Pancreas (tissue), 10 donors: Measurements from ENCODE around the gene ENTPD6. TPM values are rescaled to one million over a fixed set of nuclear protein-coding genes. Genes with fewer than 3 reads are reported as not detected.
A peak's percentile ranks its signal among the peaks of the same experiment; 100 is the strongest.

Experiments
- ATAC-seq, 4 donors: fragments of 200-7000 bp; cut with Tn5 transposase; one replicate each; pipeline versions ENCODE4 v1.8.0 to v1.9.1; 2020; ENCODE audit warnings: mild to moderate bottlenecking in 4 of 4, moderate library complexity in 4 of 4
- DNase-seq, 6 donors: peaks; one replicate each; pipeline ENCODE4 v3.0.0-alpha.2; 2020
- FAIRE-seq: peaks from 2 replicates; lab custom pipeline; 2012; peaks lifted over from hg19 to GRCh38; lab: Jason Lieb, UNC
- H3K27ac ChIP-seq, 4 donors: fragments of 200-600 bp; sonication (generic); 1 replicate in 3 of 4; 2 replicates in 1 of 4; pipeline versions ENCODE4 v1.5.0 to v1.8.0; 2020
- H3K27me3 ChIP-seq, 4 donors: fragments of 200-600 bp; one replicate each; pipeline ENCODE4 v1.8.0; 2021
- H3K36me3 ChIP-seq, 3 donors: fragments of 200-600 bp; sonication (generic) in 1 of 3; one replicate each; pipeline versions ENCODE4 v1.5.0 to v1.8.0; 2020 to 2021
- H3K4me1 ChIP-seq, 3 donors: fragments of 200-600 bp; one replicate each; pipeline ENCODE4 v1.8.0; 2021
- H3K4me3 ChIP-seq, 4 donors: fragments of 200-600 bp; sonication (generic) in 2 of 4; one replicate each; pipeline versions ENCODE4 v1.5.0 to v1.8.0; 2020 to 2021
- H3K9me3 ChIP-seq, 4 donors: fragments of 200-600 bp; one replicate each; pipeline ENCODE4 v1.8.0; 2021
- CTCF ChIP-seq, 4 donors: fragments of 200-600 bp; sonication (generic) in 3 of 4; IDR thresholded peaks; one replicate each; pipeline versions ENCODE4 v1.5.0 to v1.8.0; 2021; ENCODE audit warnings: antibody characterized with exemption in 4 of 4
- WGBS, 2 donors: extraction: QIAGEN DNeasy Blood & Tissue Kit; methylation state at CpG; one replicate each; pipeline ENCODE4 v1.1.7; 2013; 5-methylcytosine and 5-hydroxymethylcytosine counted together
- intact Hi-C, 3 donors: fragments of 100-400 bp; cut with DNase I; formaldehyde crosslinking; loops; one replicate each; pipeline versions ENCODE4 v1.11.1 to v1.14.2; 2022
- polyA plus RNA-seq, 2 donors: library from polyadenylated mRNA; stranded (reverse); fragments of 200-250 nt; gene quantifications; one replicate each; pipeline ENCODE4 v1.2.3, GENCODE V29; 2013
- total RNA-seq, 6 donors: library from RNA; stranded (reverse); fragmentation: NEBNext Ultra II Directional in 4 of 6; extraction: Animal tissue kit (Norgen Biotek cat#: 25700) in 4 of 6; gene quantifications; one replicate each; pipeline versions ENCODE4 v1.2.1 to v1.2.4, GENCODE V29; 2021 to 2023
- donor health status: healthy with polysubstance abuse.
- donor health status: DM: no; HTN: no; CAD: no; lungs with moderate emphysema.
- donor health status: DM: no; HTN: no; CAD: no.
- donor health status: control.
- donor health status: control.
- donor health status: Bipolar disorder and iron deficiency.
- donor health status: DM: yes; HTN: yes; CAD: no.
- donor health status: DM: no; HTN: no; CAD: no.
- donor health status: DM: no; HTN: no; CAD: no.
- donor health status: DM: yes; HTN: yes; CAD: no.

Gene ENTPD6
- total and polyA plus RNA-seq, 8 donors: 31.4 to 99.3 (median 44.7) TPM

DNA sequence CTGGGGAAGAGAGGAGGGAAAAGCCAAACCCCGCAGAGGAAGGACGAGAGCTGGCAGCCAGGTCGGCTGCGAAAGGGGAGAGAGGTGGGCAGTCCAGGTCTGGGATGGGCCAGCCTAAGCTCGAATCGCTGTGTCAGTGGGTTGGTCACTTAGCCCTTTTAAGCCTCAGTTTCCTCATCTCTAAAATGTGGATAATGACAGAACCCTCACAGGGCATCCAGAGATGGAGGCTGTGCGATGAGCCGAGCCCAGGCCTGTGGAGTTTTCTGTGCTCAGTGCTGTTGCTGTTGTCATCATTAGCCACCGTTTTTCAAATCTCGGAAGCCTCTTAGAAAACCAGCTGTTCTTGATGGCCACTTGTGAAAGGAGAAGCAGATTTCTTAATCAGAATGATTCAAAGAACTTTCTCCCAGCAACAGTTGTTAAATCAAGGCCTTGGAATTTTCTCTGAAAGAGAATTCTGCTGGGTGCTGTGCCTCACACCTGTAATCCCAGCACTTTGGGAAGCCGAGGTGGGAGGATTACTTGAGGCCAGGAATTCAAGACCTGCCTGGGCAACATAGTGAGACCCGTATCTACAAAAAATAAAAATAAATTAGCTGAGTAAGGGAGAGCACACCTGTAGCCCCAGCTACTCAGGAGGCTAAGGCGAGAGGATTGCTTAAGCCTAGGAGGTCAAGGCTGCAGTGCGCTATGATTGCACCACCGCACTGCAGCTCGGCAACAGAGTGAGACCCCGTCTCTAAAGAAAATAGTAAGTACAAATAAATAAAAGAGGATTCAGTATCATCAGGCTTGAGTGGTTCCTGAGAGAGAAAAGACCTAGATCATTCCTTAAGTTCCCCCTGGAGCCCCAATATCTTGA, 46.3 kb upstream of the ENTPD6 start:
- no peaks in the 10 kb centered on the region for H3K27me3 ChIP-seq
- peak overlapping the region in 2 of 4 donors; percentile 12 to 33 for H3K4me3 ChIP-seq
- no peak for TF ChIP-seq CTCF (IDR thresholded peaks at IDR 0.05)
- no peak for FAIRE-seq
- no peak for DNase-seq
- 82 to 85% methylated on average over 17 of the region's 17 CpGs for WGBS, 2 donors
- H3K9me3 ChIP-seq: no peaks in the 10 kb centered on the region
- H3K4me1 ChIP-seq: no peaks in the 10 kb centered on the region
- ATAC-seq: no peak
- intact Hi-C loops: no loop called here
- no peak overlapping the region for H3K27ac ChIP-seq
- no peaks in the 10 kb centered on the region for H3K36me3 ChIP-seq

- ATAC-seq (no peak), DNase-seq (no peak), FAIRE-seq (no peak)
- no peak overlapping the region for H3K27ac ChIP-seq
- no peaks in the 10 kb centered on the region for H3K36me3 ChIP-seq
- H3K4me1 ChIP-seq: no peaks in the 10 kb centered on the region
- no peak overlapping the region for H3K4me3 ChIP-seq
- intact Hi-C loops: no loop called here
- no peaks in the 10 kb centered on the region for H3K27me3 ChIP-seq
- WGBS, 2 donors: 90 to 91% methylated on average over 6 of the region's 6 CpGs
- no peak for TF ChIP-seq CTCF (IDR thresholded peaks at IDR 0.05)
- H3K9me3 ChIP-seq: no peaks in the 10 kb centered on the region
Measured at GRCh38 chr20:25150016-25150415, 45.5 kb upstream of the ENTPD6 start.

- TF ChIP-seq CTCF (IDR thresholded peaks at IDR 0.05): no peak
- peaks cover 3 to 12% (median 5%) of the 10 kb centered on the region in 3 donors for H3K4me1 ChIP-seq
- no peaks in the 10 kb centered on the region for H3K36me3 ChIP-seq
- ATAC-seq: no peak
- DNase-seq: no peak
- H3K27ac ChIP-seq: no peak overlapping the region
- H3K4me3 ChIP-seq: no peak overlapping the region
- H3K9me3 ChIP-seq: no peaks in the 10 kb centered on the region
- H3K27me3 ChIP-seq: no peaks in the 10 kb centered on the region
- no peak for FAIRE-seq
- intact Hi-C loops: no loop called here
- 91 to 96% methylated on average over 1 of the region's 1 CpG for WGBS, 2 donors
Measured at GRCh38 chr20:25158043-25158442, 37.5 kb upstream of the ENTPD6 start.

DNA sequence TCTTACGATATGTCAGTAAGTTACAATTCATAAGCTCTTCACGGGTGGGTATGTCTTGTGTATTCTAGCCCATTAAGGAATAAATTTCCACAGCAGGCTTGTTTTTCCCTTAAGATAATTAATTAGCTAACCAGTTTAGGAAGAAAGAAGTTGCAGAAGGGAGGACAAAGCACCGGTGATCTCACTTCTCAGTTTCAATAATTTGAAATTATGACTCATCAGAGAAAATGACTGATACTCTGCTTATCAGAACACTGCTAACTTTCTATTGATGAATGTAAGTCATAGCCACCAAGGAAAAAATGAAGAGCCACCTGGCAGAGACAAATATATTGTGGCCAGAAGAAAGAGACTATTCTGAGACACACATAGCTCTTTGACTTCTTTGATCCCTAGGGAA, 35.0 kb upstream of the ENTPD6 start:
- Histone ChIP-seq H3K36me3 (no peaks in the 10 kb centered on the region), H3K4me3 (no peak overlapping the region), H3K4me1 (peaks cover 3 to 12% (median 5%) of the 10 kb centered on the region in 3 donors), H3K27me3 (no peaks in the 10 kb centered on the region), H3K9me3 (no peaks in the 10 kb centered on the region), H3K27ac (no peak overlapping the region)
- no peak for ATAC-seq
- no peak for TF ChIP-seq CTCF (IDR thresholded peaks at IDR 0.05)
- no peak for FAIRE-seq
- no peak for DNase-seq
- intact Hi-C loops: no loop called here
- WGBS, 2 donors: 74 to 76% methylated on average over 3 of the region's 3 CpGs

- no peaks in the 10 kb centered on the region for H3K27me3 ChIP-seq
- no peaks in the 10 kb centered on the region for H3K36me3 ChIP-seq
- 83 to 84% methylated on average over 3 of the region's 3 CpGs for WGBS, 2 donors
- no peak for TF ChIP-seq CTCF (IDR thresholded peaks at IDR 0.05)
- no peak overlapping the region for H3K27ac ChIP-seq
- no peak for FAIRE-seq
- ATAC-seq: no peak
- H3K9me3 ChIP-seq: no peaks in the 10 kb centered on the region
- DNase-seq: no peak
- H3K4me3 ChIP-seq: no peak overlapping the region
- peaks cover 3 to 12% (median 5%) of the 10 kb centered on the region in 3 donors for H3K4me1 ChIP-seq
- intact Hi-C loops: no loop called here
Measured at GRCh38 chr20:25160897-25161296, 34.6 kb upstream of the ENTPD6 start.
